Measurements from ENCODE around the gene SYT14.
"Not testable (repeated sequence)": the region's sequence is repeated elsewhere in the genome, so short reads cannot be mapped to it uniquely, and the experiment has no call there.

Gene SYT14

GRCh38 chr1:210021145-210021860, 83.3 kb downstream of the SYT14 start:
- Histone ChIP-seq H3K27me3 (ENCODE audit: control insufficient read depth in 2 of 2, insufficient read depth in 2 of 2, low read length in 2 of 2) (no peaks in the 10 kb centered on the region), H3K27ac (ENCODE audit: low read depth in 2 of 2, low read length in 2 of 2) (no peak overlapping the region), H3K4me3 (ENCODE audit: low read length in 2 of 2) (no peak overlapping the region), H3K9ac (ENCODE audit: low read depth in 1 of 2, low read length in 2 of 2) (no peak overlapping the region), H3K9me3 (ENCODE audit: control insufficient read depth in 2 of 2, low read length in 2 of 2) (no peaks in the 10 kb centered on the region), H3K4me1 (ENCODE audit: control insufficient read depth in 2 of 2, insufficient read depth in 2 of 2, low read length in 2 of 2) (no peaks in the 10 kb centered on the region), H3K36me3 (ENCODE audit: control insufficient read depth in 2 of 2, insufficient read depth in 2 of 2, low read length in 2 of 2) (no peaks in the 10 kb centered on the region)

GRCh38 chr1:210022044-210022443, 84.0 kb downstream of the SYT14 start:
- no peaks in the 10 kb centered on the region for H3K27me3 ChIP-seq (ENCODE audit: control insufficient read depth in 2 of 2, insufficient read depth in 2 of 2, low read length in 2 of 2)
- no peaks in the 10 kb centered on the region for H3K9me3 ChIP-seq (ENCODE audit: control insufficient read depth in 2 of 2, low read length in 2 of 2)
- H3K9ac ChIP-seq (ENCODE audit: low read depth in 1 of 2, low read length in 2 of 2) = no peak overlapping the region
- no peaks in the 10 kb centered on the region for H3K4me1 ChIP-seq (ENCODE audit: control insufficient read depth in 2 of 2, insufficient read depth in 2 of 2, low read length in 2 of 2)
- no peak overlapping the region for H3K27ac ChIP-seq (ENCODE audit: low read depth in 2 of 2, low read length in 2 of 2)
- H3K4me3 ChIP-seq (ENCODE audit: low read length in 2 of 2) = no peak overlapping the region
- no peaks in the 10 kb centered on the region for H3K36me3 ChIP-seq (ENCODE audit: control insufficient read depth in 2 of 2, insufficient read depth in 2 of 2, low read length in 2 of 2)

- Histone ChIP-seq H3K4me3 (ENCODE audit: low read length in 2 of 2) (no peak overlapping the region), H3K27me3 (ENCODE audit: control insufficient read depth in 2 of 2, insufficient read depth in 2 of 2, low read length in 2 of 2) (no peaks in the 10 kb centered on the region), H3K4me1 (ENCODE audit: control insufficient read depth in 2 of 2, insufficient read depth in 2 of 2, low read length in 2 of 2) (no peaks in the 10 kb centered on the region), H3K9ac (ENCODE audit: low read depth in 1 of 2, low read length in 2 of 2) (no peak overlapping the region), H3K27ac (ENCODE audit: low read depth in 2 of 2, low read length in 2 of 2) (no peak overlapping the region), H3K9me3 (ENCODE audit: control insufficient read depth in 2 of 2, low read length in 2 of 2) (no peaks in the 10 kb centered on the region), H3K36me3 (ENCODE audit: control insufficient read depth in 2 of 2, insufficient read depth in 2 of 2, low read length in 2 of 2) (no peaks in the 10 kb centered on the region)
These were observed 86.3 kb downstream of the SYT14 start for GRCh38 chr1:210024282-210024681.

- Histone ChIP-seq H3K4me3 (ENCODE audit: low read length in 2 of 2) (no peak overlapping the region), H3K36me3 (ENCODE audit: control insufficient read depth in 2 of 2, insufficient read depth in 2 of 2, low read length in 2 of 2) (no peaks in the 10 kb centered on the region), H3K9ac (ENCODE audit: low read depth in 1 of 2, low read length in 2 of 2) (no peak overlapping the region), H3K4me1 (ENCODE audit: control insufficient read depth in 2 of 2, insufficient read depth in 2 of 2, low read length in 2 of 2) (no peaks in the 10 kb centered on the region), H3K9me3 (ENCODE audit: control insufficient read depth in 2 of 2, low read length in 2 of 2) (no peaks in the 10 kb centered on the region), H3K27ac (ENCODE audit: low read depth in 2 of 2, low read length in 2 of 2) (no peak overlapping the region), H3K27me3 (ENCODE audit: control insufficient read depth in 2 of 2, insufficient read depth in 2 of 2, low read length in 2 of 2) (no peaks in the 10 kb centered on the region)
These were observed 87.0 kb downstream of the SYT14 start for GRCh38 chr1:210024996-210025395.

GRCh38 chr1:210025870-210026269, 87.9 kb downstream of the SYT14 start:
- Histone ChIP-seq H3K27me3 (ENCODE audit: control insufficient read depth in 2 of 2, insufficient read depth in 2 of 2, low read length in 2 of 2) (no peaks in the 10 kb centered on the region), H3K4me3 (ENCODE audit: low read length in 2 of 2) (no peak overlapping the region), H3K27ac (ENCODE audit: low read depth in 2 of 2, low read length in 2 of 2) (no peak overlapping the region), H3K4me1 (ENCODE audit: control insufficient read depth in 2 of 2, insufficient read depth in 2 of 2, low read length in 2 of 2) (no peaks in the 10 kb centered on the region), H3K36me3 (ENCODE audit: control insufficient read depth in 2 of 2, insufficient read depth in 2 of 2, low read length in 2 of 2) (no peaks in the 10 kb centered on the region), H3K9me3 (ENCODE audit: control insufficient read depth in 2 of 2, low read length in 2 of 2) (no peaks in the 10 kb centered on the region), H3K9ac (ENCODE audit: low read depth in 1 of 2, low read length in 2 of 2) (no peak overlapping the region)

- H3K36me3 ChIP-seq (ENCODE audit: control insufficient read depth in 2 of 2, insufficient read depth in 2 of 2, low read length in 2 of 2) = no peaks in the 10 kb centered on the region
- no peak overlapping the region for H3K27ac ChIP-seq (ENCODE audit: low read depth in 2 of 2, low read length in 2 of 2)
- no peak overlapping the region for H3K4me3 ChIP-seq (ENCODE audit: low read length in 2 of 2)
- H3K9ac ChIP-seq (ENCODE audit: low read depth in 1 of 2, low read length in 2 of 2) = no peak overlapping the region
- H3K9me3 ChIP-seq (ENCODE audit: control insufficient read depth in 2 of 2, low read length in 2 of 2) = no peaks in the 10 kb centered on the region
- H3K4me1 ChIP-seq (ENCODE audit: control insufficient read depth in 2 of 2, insufficient read depth in 2 of 2, low read length in 2 of 2) = no peaks in the 10 kb centered on the region
- H3K27me3 ChIP-seq (ENCODE audit: control insufficient read depth in 2 of 2, insufficient read depth in 2 of 2, low read length in 2 of 2) = no peaks in the 10 kb centered on the region
These were observed 90.0 kb downstream of the SYT14 start for GRCh38 chr1:210027994-210028393.

- Histone ChIP-seq H3K27ac (ENCODE audit: low read depth in 2 of 2, low read length in 2 of 2) (no peak overlapping the region), H3K9me3 (ENCODE audit: control insufficient read depth in 2 of 2, low read length in 2 of 2) (no peaks in the 10 kb centered on the region), H3K27me3 (ENCODE audit: control insufficient read depth in 2 of 2, insufficient read depth in 2 of 2, low read length in 2 of 2) (no peaks in the 10 kb centered on the region), H3K4me1 (ENCODE audit: control insufficient read depth in 2 of 2, insufficient read depth in 2 of 2, low read length in 2 of 2) (no peaks in the 10 kb centered on the region), H3K36me3 (ENCODE audit: control insufficient read depth in 2 of 2, insufficient read depth in 2 of 2, low read length in 2 of 2) (no peaks in the 10 kb centered on the region), H3K9ac (ENCODE audit: low read depth in 1 of 2, low read length in 2 of 2) (no peak overlapping the region), H3K4me3 (ENCODE audit: low read length in 2 of 2) (no peak overlapping the region)
These were observed 93.5 kb downstream of the SYT14 start for GRCh38 chr1:210031473-210031872.

- Histone ChIP-seq H3K36me3 (ENCODE audit: control insufficient read depth in 2 of 2, insufficient read depth in 2 of 2, low read length in 2 of 2) (no peaks in the 10 kb centered on the region), H3K27me3 (ENCODE audit: control insufficient read depth in 2 of 2, insufficient read depth in 2 of 2, low read length in 2 of 2) (no peaks in the 10 kb centered on the region), H3K4me3 (ENCODE audit: low read length in 2 of 2) (no peak overlapping the region), H3K4me1 (ENCODE audit: control insufficient read depth in 2 of 2, insufficient read depth in 2 of 2, low read length in 2 of 2) (no peaks in the 10 kb centered on the region), H3K9me3 (ENCODE audit: control insufficient read depth in 2 of 2, low read length in 2 of 2) (no peaks in the 10 kb centered on the region), H3K27ac (ENCODE audit: low read depth in 2 of 2, low read length in 2 of 2) (no peak overlapping the region), H3K9ac (ENCODE audit: low read depth in 1 of 2, low read length in 2 of 2) (no peak overlapping the region)
These were observed 105.0 kb downstream of the SYT14 start for GRCh38 chr1:210043058-210043457.

- no peak overlapping the region for H3K27ac ChIP-seq (ENCODE audit: low read depth in 2 of 2, low read length in 2 of 2)
- no peaks in the 10 kb centered on the region for H3K27me3 ChIP-seq (ENCODE audit: control insufficient read depth in 2 of 2, insufficient read depth in 2 of 2, low read length in 2 of 2)
These were observed 111.6 kb downstream of the SYT14 start for GRCh38 chr1:210049616-210050015.

GRCh38 chr1:210050491-210050890, 112.5 kb downstream of the SYT14 start:
- not testable (repeated sequence) for H3K4me1 ChIP-seq (ENCODE audit: control insufficient read depth in 2 of 2, insufficient read depth in 2 of 2, low read length in 2 of 2); H3K9me3 ChIP-seq (ENCODE audit: control insufficient read depth in 2 of 2, low read length in 2 of 2); H3K9ac ChIP-seq (ENCODE audit: low read depth in 1 of 2, low read length in 2 of 2); H3K4me3 ChIP-seq (ENCODE audit: low read length in 2 of 2); H3K36me3 ChIP-seq (ENCODE audit: control insufficient read depth in 2 of 2, insufficient read depth in 2 of 2, low read length in 2 of 2); H3K27me3 ChIP-seq (ENCODE audit: control insufficient read depth in 2 of 2, insufficient read depth in 2 of 2, low read length in 2 of 2); H3K27ac ChIP-seq (ENCODE audit: low read depth in 2 of 2, low read length in 2 of 2)

More at GRCh38 chr1:210049616-210050015, 111.6 kb downstream of the SYT14 start:
- H3K36me3 ChIP-seq (ENCODE audit: control insufficient read depth in 2 of 2, insufficient read depth in 2 of 2, low read length in 2 of 2) = no peaks in the 10 kb centered on the region
- H3K9me3 ChIP-seq (ENCODE audit: control insufficient read depth in 2 of 2, low read length in 2 of 2) = no peaks in the 10 kb centered on the region
- H3K4me1 ChIP-seq (ENCODE audit: control insufficient read depth in 2 of 2, insufficient read depth in 2 of 2, low read length in 2 of 2) = no peaks in the 10 kb centered on the region
- no peak overlapping the region for H3K4me3 ChIP-seq (ENCODE audit: low read length in 2 of 2)
- H3K9ac ChIP-seq (ENCODE audit: low read depth in 1 of 2, low read length in 2 of 2) = no peak overlapping the region

Measured in mucosa of rectum (tissue), 2 donors.